HG03095 (cell line): Measurements from ENCODE around the gene TIMM17B.
A peak's percentile ranks its signal among the peaks of the same experiment; 100 is the strongest.
"Not testable (repeated sequence)": the region's sequence is repeated elsewhere in the genome, so short reads cannot be mapped to it uniquely, and the experiment has no call there.

Source experiments
- ATAC-seq: cut with Tn5 transposase; IDR thresholded peaks from one replicate; pipeline ENCODE4 v1.9.1; 2021; ENCODE audit warnings: moderate library complexity; ENCODE audit not compliant: unreplicated experiment

The TIMM17B gene

DNA sequence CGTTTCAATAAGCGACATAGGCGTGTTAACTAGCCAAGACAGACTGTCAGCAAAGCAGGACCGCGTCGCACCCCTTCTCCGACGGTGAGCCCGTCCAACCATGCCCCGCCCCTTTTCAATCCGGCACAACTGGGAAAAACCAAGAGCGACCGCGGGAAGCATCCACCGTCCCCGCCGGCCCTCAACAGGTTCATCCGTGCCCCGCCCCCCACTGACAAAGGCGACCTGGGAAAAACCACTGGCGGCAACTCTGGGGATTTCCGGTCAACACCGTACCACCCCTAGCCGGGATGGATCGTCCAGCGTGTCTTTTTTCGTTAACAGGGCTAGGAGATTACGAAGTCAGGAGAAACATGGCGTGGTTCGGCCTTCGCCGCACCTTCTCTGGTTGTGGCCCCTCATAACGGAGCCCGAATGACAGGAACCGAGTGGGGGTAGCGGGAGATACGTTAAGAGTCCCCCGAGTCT is 377 bp downstream of the TIMM17B start:
- peak; percentile 3 for ATAC-seq

DNA sequence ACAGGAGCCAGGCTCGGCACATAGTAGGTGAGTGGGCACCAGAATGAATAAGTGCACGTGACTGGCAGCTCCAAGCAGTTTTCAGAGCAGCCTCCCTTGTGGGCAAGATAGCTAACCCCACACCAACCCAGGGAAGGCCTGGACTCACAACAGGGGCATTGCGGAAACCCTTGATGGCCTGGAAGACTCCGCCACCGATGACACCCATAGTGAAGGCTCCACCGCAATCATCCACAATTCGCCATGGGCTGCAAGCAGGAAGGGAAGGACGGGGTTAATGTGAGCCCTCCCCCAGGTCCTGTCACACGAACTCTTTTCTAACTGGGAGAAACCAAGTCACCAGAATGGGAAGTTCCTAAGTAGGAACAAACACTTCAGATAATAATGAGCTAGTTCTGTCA is 957 bp downstream of the TIMM17B start:
- no peak for ATAC-seq

DNA sequence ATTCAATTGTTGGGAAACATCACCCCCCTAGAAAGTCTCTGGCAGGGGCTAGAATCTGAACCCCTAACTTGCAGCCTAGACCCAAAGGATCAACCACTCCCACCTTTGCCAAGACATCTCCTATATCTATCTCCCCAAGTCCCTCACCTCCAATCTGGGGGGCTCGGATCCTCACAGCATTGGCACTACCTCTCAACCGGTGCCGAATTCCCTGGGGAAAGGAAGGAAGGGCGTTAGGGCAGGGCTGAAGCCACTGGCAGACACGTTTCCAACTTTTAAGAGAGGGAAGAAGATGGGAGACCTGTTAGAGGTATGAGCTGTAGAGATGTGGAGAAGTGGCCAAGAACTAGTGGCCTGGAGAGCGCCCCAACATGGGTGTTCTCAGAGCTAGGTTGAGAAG is 2.7 kb downstream of the TIMM17B start:
- no peak for ATAC-seq

DNA sequence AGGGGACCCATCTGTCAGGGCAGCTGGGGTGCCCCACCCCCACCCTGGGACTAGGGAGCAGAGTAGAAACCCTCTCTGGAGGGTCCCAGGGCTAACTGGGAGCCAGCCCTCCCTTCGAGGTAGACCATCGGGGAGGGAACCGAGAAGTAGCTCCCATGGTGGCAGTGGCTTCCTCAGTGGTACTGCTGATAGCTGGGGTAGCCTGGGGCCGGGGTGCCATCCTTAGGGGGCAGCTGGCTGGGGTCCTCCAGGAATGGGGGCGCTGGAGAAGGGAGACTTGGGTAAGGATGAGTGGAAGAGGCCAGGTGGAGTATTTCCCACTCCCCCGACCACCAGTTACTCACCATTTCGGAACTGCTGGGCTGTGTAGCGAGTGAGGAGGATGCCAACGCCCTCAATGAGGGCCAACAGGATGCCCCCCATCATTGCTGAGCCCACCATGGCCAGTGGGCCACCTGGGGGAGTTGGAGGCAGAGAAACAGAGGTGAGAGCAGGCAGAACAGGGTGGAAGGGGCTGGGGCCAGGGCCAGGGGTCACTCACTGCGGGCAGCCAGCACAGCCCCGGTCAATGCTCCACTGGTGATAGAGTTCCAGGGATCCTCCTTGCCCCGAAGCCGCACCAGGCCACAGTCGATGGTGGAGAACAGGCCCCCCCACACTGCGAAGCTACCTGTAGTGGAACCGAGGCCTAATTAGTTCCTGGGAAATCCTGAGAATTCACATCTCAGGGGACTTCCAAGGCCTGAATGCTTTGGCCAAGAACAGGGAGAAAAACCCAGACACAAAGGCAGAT is 3.8 kb downstream of the TIMM17B start:
- no peak for ATAC-seq

DNA sequence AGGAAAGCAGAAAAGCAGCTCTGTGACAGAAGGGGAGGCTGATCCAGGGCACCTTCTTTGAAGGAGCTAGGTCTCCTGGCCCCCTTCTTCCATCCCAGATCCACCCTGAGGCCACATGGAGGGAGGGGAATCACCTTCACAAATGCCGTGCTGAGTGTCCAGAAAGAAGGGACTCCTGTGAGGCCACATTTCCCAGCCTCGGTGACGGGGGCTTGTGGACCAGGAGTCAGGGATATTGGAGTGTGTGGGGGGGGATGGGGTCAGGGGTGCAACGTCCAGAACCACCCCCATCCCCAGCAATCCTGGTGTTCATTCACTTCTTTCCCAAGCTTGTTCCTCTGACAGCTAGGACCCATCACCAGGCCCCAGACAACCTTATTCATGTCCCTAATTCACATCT is 4.7 kb downstream of the TIMM17B start:
- no peak for ATAC-seq

DNA sequence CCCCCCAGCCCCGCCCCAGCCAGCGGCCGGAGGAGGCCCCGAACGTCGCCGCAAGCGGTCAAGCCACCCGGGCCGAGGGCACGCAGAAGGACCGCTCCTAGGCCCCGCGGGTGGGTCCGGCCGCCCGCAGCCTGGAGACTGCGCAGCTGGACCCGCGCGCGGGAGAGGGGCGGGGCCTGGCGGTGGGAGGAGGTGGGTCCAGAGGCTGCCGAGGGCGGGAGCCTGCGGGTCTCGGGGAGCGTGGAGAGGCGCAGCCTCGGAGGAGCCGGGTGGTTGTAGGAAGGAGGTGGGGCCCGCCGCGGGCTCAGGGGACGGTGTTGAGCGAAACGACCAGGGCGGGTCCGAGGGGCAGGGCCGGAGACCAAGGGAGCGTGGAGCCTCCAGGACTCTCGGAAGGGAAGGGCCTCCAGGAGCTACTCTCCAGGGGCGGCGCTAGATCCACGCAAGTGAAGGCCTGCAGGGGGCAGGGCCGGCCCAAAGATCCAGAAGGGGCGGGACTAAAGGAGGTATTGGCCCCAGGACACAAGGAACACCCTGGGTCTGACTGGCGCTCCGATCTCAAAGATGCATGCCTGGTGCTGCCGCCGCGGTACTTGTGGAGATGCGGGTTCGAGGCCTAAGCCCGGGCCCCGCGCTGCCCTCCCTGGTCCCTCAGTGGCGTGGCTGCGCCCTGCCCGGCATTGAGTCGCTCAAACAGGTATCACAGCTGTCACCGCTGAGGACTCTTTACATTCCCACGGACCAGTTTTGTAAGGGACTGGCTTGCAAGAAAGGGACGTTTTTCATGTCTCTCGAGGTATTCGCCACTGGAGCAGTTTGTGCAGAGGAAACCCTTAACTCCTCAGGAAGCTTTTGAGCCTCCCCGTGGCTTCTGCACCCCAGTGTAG is 5.9 kb downstream of the TIMM17B start:
- peak; percentile 73 for ATAC-seq

DNA sequence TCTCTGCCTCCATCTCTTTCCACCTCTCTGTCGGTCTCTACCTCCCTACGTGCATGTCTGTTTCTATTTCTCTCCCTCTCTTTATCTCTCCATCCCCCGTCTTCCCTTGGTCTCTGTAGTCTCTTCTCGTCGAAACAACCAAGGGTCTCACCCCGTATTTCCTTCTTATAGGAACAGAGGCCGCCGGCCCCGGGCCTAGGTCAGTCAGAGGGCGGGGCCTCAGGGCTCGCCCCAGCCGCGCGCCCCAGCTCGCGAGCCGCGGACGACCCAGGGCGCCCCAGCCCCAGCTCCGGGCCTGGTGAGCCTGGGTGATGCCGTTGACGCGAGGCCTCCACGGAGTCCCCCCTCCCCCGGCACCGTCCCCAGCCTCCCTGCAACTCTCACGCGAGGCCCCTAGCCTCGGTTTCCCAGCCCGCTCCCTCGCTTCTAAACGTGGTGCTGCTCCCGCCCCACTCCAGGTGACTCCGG is 6.6 kb downstream of the TIMM17B start:
- ATAC-seq: peak; percentile 33

DNA sequence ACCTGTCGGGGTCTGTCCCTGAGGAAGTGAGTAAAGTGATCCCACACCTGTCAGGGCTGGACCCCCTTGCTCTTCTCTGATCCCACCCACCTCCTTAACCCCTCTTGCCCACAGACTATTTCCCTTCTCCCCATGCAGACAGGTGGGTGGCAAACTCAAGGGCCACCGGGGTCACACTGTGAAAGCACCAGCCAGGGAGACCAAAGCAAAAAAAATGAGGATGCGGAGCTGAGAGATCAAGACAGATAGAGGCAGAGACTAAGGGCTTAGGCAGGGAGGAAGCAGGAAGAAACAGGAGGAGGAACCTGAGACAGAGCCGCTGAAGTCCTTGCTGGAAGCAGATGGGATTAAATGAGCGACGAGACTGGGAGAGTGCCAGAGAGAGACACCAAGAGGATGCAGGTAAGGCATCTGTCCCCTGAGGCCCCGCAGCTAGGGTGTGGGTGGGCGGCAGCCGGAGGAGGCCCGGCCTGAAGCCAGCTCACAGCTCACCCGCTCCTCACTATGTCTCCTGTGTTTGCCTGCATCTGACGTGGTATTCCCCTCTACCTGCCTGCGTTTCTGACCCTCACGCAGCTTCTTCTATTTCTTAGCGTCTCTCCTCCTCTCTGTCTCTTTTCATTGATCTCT is 7.2 kb downstream of the TIMM17B start:
- ATAC-seq: no peak

DNA sequence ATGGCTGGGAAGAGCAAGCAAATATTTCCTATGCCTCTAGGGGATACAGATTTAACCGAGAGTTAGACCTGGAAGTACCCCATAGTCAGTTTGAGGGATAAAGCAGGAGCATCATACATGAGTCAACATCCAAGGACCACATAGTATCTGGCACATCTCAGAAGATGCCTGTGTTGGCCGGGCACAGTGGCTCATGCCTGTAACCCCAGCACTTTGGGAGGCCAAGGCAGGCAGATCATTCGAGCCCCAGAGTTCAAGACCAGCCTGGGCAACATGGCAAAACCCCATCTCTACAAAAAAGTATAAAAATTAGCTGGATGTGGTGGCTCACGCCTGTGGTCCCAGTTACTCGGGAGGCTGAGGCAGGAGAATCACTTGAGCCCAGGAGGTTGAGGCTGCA is 11.0 kb downstream of the TIMM17B start:
- not testable (repeated sequence) for ATAC-seq

DNA sequence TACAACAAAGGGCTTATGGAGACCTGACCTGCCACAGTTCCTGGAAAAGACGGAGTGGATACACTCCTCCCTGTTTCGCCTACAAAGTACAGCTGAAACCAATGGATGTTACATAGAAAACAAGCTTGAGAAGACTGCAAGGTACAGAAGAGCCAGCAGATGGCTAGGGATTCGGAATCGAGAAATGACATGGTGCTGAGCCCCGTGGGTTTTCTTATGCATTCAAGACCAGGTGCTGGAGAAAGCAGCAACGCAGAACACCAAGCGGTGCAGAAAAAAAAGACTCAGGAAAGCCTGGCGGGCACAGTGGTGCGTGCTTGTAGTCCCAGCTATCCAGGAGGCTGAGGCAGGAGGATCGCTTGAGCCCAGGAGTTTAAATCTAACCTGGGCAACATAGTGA is 13.8 kb downstream of the TIMM17B start:
- no peak for ATAC-seq

DNA sequence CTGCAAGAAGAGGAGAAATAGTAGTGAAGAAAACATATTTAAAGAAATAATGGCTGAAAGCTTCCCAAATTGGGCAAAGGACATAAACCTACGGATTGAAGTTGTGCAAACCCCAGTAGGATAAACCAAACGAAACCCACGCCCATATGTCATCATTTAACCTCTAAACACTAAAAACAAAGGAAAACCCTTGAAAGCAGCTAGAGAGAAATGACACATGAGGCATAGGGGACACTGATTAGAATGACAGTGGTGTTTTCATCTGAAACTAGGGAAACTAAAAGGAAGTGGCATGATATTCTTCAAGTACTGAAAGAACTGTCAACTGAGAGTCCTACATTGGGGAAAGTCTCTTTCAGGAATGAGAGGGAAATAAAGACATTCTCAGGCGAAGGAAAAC is 20.6 kb downstream of the TIMM17B start:
- not testable (repeated sequence) for ATAC-seq

DNA sequence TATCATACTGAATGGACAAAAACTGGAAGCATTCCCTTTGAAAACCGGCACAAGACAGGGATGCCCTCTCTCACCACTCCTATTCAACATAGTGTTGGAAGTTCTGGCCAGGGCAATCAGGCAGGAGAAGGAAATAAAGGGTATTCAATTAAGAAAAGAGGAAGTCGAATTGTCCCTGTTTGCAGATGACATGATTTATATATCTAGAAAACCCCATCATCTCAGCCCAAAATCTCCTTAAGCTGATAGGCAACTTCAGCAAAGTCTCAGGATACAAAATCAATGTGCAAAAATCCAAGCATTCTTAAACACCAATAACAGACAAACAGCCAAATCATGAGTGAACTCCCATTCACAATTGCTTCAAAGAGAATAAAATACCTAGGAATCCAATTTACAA is 25.6 kb downstream of the TIMM17B start:
- not testable (repeated sequence) for ATAC-seq

DNA sequence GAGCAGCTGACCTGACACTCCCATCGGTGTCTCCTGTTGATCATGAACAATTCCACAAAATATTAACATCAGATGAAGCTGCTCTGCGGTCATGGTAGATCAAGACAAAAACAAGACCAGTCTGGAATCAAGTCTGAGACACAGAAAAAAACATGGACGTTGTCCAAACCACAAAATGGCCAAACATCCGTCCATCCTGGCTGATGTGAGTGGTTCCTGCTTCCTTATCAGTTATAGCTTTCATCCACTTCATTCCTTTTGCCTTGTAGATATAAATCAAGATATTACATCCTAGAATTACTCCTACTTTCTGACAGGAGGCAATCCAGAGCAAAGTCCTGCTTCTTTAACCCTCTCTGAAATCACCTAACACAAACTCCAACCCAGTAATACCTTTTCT is 33.4 kb downstream of the TIMM17B start:
- ATAC-seq: no peak

DNA sequence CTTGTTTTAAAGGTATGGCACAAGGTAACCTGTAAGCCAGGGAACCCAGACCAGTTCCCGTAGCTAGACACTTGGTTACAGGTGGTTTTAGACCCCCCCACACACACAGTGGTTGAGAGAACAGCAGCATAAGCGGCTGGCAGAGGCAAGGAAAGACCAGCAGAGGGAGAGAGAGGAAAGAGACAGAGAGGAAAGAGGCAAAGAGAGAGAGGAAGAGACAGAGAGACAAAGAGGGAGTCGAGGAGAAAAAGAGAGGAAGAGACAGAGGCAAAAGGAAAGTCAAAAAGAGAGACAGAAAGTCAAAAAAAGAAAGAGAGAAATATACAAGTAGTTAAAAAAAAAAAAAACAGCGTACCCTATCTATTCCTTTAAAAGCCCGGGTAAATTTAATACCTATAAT is 42.7 kb downstream of the TIMM17B start:
- no peak for ATAC-seq

DNA sequence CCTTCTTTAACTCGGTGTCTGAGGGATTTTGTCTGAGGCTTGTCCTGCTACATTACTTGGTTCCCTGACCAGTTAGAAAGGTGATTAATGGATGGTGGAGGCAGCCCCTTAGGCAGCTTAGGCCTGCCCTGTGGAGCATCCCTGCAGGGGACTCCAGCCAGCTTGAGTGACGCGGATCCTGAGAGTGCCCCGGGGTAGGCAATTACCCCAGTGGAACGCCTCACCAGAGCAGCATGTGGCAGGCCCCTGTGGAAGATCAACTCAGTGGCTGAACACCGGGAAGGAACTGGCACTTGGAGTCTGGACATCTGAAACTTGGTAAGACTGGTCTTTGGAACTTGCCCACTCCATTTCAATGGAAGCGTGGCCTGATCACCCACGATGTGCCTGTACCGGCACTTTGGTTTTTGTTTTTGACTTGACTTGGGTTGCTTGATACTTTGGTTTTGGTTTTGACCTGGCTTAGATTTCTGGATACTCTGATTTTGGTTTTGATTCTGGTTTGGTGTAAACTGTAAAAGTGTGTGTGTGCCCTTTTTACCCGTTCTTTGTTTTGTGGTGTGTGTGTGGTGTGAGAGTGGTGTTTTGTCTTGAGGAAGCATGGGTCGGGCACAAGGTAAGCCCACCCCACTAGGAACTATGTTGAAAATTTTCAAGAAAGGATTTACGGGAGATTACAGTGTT is 43.3 kb downstream of the TIMM17B start:
- not testable (repeated sequence) for ATAC-seq

DNA sequence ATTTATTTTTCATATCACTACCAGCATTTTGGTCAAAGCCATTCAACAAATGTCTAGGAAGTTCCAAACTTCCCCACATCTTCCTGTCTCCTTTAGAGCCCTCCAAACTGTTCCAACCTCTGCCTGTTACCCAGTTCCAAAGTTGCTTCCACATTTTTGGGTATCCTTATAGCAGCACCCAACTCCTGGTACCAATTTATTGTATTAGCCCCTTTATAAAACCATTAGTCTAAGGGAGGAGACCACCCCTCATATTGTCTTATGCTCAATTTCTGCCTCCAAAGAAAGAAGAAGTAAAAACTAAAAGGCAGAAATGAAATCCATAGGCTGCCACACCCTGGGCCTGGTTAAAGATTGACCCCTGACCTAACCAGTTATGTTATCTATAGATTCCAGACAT is 44.1 kb downstream of the TIMM17B start:
- not testable (repeated sequence) for ATAC-seq

DNA sequence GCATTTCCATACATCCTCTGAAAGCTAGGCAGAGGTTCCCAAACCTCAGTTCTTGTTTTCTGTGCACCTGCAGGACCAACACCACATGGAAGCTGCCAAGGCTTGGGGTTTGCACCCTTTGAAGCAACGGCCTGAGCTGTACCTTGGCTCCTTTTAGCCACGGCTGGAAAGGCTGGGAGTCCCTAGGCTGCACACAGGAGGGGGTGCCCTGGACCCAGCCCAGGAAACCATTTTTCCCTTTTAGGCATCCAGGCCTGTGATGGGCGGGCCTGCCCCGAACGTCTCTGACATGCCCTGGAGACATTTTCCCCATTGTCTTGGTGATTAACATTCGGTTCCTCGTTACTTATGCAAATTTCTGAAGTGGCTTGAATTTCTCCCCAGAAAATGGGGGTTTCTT is 44.7 kb downstream of the TIMM17B start:
- no peak for ATAC-seq

DNA sequence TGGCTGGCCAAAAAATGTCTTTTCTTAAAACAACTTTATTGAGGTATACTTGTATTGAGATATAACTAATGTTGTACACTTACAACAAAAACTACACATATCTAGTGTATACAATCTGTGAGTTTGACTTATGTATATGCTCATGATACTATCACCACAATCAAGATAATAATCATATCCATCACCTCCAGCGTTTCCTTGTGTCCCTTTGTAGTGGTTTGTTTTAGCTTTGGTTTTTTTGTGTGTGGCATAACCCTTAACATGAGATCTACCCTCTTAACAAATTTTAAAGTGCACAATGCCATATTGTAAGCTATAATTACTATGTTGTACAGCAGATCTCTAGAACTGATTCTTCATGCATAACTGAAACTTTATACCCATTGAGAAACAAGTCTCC is 48.7 kb downstream of the TIMM17B start:
- ATAC-seq: no peak
